DND-41 (cell line): ENCODE data around the gene C2orf69.

Source experiments
- ATAC-seq: fragments of 200-7000 bp; cut with Tn5 transposase; 3 replicates; pipeline ENCODE4 v1.9.1; 2021; ENCODE audit warnings: low read depth; ENCODE audit not compliant: insufficient read depth
- DNase-seq: peaks from one replicate; pipeline ENCODE4 v3.0.0-alpha.2; 2020
- H2AFZ ChIP-seq: 2 replicates; pipeline ENCODE4 v1.6.0; 2012; ENCODE audit warnings: low read depth, low read length
- H3K27ac ChIP-seq: 2 replicates; pipeline ENCODE4 v1.5.1; 2012; ENCODE audit warnings: low read length, inconsistent platforms
- H3K27me3 ChIP-seq: fragments of 200-600 bp; sonication (generic); 2 replicates; pipeline ENCODE4 v1.6.0; 2012; ENCODE audit warnings: low read length, mild to moderate bottlenecking, inconsistent platforms; ENCODE audit not compliant: insufficient read depth, poor library complexity
- H3K36me3 ChIP-seq: 2 replicates; pipeline ENCODE4 v1.5.1; 2012; ENCODE audit warnings: low read length, inconsistent platforms; ENCODE audit not compliant: insufficient read depth
- H3K4me1 ChIP-seq: 2 replicates; pipeline ENCODE4 v1.5.1; 2012; ENCODE audit warnings: mild to moderate bottlenecking, low read length; ENCODE audit not compliant: insufficient read depth
- H3K4me2 ChIP-seq: 2 replicates; pipeline ENCODE4 v1.6.0; 2012; ENCODE audit warnings: mild to moderate bottlenecking, moderate library complexity, low read length, inconsistent platforms; ENCODE audit not compliant: insufficient read depth
- H3K4me3 ChIP-seq, 2 experiments: fragments of 200-600 bp in 1 of 2; shearing (Covaris generic) in 1 of 2; 2 replicates each; pipeline ENCODE4 v1.5.1; 2012 to 2016; ENCODE audit warnings: inconsistent platforms in 2 of 2, low read length in 2 of 2, mild to moderate bottlenecking in 2 of 2, low read depth in 1 of 2, moderate library complexity in 1 of 2
- H3K79me2 ChIP-seq: 2 replicates; pipeline ENCODE4 v1.6.0; 2012; ENCODE audit warnings: low read length, inconsistent platforms; ENCODE audit not compliant: insufficient read depth
- H3K9ac ChIP-seq: 2 replicates; pipeline ENCODE4 v1.6.0; 2012; ENCODE audit warnings: low read depth, mild to moderate bottlenecking, inconsistent platforms, low read length, moderate library complexity
- H3K9me3 ChIP-seq: 2 replicates; pipeline ENCODE4 v1.5.1; 2012; ENCODE audit warnings: low read length, moderate library complexity, mild to moderate bottlenecking, inconsistent platforms; ENCODE audit not compliant: insufficient read depth, severe bottlenecking
- H4K20me1 ChIP-seq: 2 replicates; pipeline ENCODE4 v1.6.0; 2012; ENCODE audit warnings: low read length; ENCODE audit not compliant: insufficient read depth
- EZH2 ChIP-seq: IDR thresholded peaks from 3 replicates; pipeline ENCODE4 v1.6.1; 2012; ENCODE audit warnings: borderline replicate concordance, low read depth, mild to moderate bottlenecking, moderate library complexity, low read length, inconsistent platforms; ENCODE audit not compliant: severe bottlenecking
- TF ChIP-seq, protein P1 (sequence below): IDR thresholded peaks from 2 replicates; pipeline ENCODE4 v1.5.1; 2012; ENCODE audit warnings: borderline replicate concordance, low read length, moderate library complexity, mild to moderate bottlenecking; ENCODE audit not compliant: poor library complexity, severe bottlenecking; ENCODE audit errors: extremely low read depth

The C2orf69 gene

DNA sequence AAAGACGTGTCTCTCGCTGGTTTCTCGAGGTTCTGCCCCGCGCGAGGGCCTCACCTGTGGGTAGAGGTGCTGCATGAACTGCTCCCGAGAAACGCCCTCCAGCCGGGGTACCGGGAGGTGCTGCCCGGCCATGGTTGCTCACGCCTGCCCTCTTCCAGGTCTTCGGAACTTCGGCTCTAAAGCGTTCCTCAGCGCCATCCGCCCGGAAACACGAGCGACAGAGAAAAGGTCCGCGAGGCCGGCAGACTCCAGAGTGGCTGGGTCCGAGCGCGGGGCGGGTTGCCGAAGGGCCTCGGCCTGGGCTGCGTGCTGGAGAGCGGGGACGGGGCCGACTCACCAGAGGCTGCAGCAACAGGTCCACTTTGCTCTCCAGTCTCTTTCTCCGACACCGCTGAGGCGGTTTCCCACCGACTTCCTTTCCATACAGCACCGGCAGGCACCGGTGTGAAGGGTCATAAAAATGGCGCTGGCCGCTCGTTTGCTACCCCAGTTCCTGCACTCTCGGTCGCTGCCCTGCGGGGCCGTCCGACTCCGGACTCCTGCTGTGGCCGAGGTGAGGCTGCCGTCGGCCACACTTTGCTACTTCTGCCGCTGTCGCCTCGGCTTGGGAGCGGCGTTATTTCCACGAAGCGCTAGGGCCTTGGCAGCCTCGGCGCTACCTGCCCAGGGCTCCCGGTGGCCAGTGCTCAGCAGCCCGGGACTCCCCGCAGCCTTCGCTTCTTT lies 44.4 kb downstream of the C2orf69 start, which contains the start of the genes MAIP1 and TYW5:
Gene MAIP1 (plus strand): TSS at position 244 of the 723 bp plus-strand sequence. CDS start 217 bp downstream, at position 461.
Gene TYW5 (minus strand): TSS at position 153 of the 723 bp plus-strand sequence. CDS start 21 bp downstream, at position 132.
- ATAC-seq (peak; percentile 88), DNase-seq (peak; percentile 80)
- H3K27me3 ChIP-seq: no peaks in the 10 kb centered on the region
- H4K20me1 ChIP-seq: peaks cover 16% of the 10 kb centered on the region; the same call in 1 of the 2 replicates
- peaks cover 42% of the 10 kb centered on the region for H3K36me3 ChIP-seq
- H3K4me3 ChIP-seq: peak within 1 kb of the TSS; percentile 99 to 100
- H3K27ac ChIP-seq: peak within 1 kb of the TSS; percentile 94
- peaks cover 53% of the 10 kb centered on the region for H3K4me1 ChIP-seq
- peak within 1 kb of the TSS; percentile 77 for H3K4me2 ChIP-seq
- no peaks in the 10 kb centered on the region for H3K9me3 ChIP-seq
- peaks cover 85% of the 10 kb centered on the region for H3K79me2 ChIP-seq
- TF ChIP-seq EZH2: no peak
- TF ChIP-seq, protein P1, sequence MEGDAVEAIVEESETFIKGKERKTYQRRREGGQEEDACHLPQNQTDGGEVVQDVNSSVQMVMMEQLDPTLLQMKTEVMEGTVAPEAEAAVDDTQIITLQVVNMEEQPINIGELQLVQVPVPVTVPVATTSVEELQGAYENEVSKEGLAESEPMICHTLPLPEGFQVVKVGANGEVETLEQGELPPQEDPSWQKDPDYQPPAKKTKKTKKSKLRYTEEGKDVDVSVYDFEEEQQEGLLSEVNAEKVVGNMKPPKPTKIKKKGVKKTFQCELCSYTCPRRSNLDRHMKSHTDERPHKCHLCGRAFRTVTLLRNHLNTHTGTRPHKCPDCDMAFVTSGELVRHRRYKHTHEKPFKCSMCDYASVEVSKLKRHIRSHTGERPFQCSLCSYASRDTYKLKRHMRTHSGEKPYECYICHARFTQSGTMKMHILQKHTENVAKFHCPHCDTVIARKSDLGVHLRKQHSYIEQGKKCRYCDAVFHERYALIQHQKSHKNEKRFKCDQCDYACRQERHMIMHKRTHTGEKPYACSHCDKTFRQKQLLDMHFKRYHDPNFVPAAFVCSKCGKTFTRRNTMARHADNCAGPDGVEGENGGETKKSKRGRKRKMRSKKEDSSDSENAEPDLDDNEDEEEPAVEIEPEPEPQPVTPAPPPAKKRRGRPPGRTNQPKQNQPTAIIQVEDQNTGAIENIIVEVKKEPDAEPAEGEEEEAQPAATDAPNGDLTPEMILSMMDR: peak; percentile 27
- H3K9ac ChIP-seq: peak within 1 kb of the TSS; percentile 92
- peak within 1 kb of the TSS; percentile 95 for H2AFZ ChIP-seq

DNA sequence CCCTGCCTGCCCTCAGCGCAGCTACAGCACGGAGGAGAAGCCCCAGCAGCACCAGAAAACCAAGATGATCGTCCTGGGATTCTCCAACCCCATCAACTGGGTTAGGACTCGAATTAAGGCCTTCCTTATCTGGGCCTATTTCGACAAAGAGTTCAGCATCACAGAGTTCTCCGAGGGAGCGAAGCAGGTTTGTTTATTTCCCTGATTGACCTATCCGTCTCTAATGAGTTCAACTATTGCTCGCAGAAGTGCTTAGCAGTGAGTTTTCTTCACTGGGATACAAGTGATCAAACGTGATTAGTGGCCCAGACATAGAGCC lies 44.9 kb downstream of the C2orf69 start:
- H3K4me2 ChIP-seq: peak overlapping the region; percentile 77
- H3K9ac ChIP-seq: peak overlapping the region; percentile 92
- peaks cover 51% of the 10 kb centered on the region for H3K4me1 ChIP-seq
- peaks cover 16% of the 10 kb centered on the region; the same call in 1 of the 2 replicates for H4K20me1 ChIP-seq
- no peak for TF ChIP-seq EZH2
- H3K36me3 ChIP-seq: peaks cover 43% of the 10 kb centered on the region
- DNase-seq: no peak
- H3K79me2 ChIP-seq: peaks cover 80% of the 10 kb centered on the region
- ATAC-seq: no peak
- no peaks in the 10 kb centered on the region for H3K27me3 ChIP-seq
- peak overlapping the region; percentile 99 to 100 for H3K4me3 ChIP-seq
- H3K9me3 ChIP-seq: no peaks in the 10 kb centered on the region
- H3K27ac ChIP-seq: peak overlapping the region; percentile 94
- H2AFZ ChIP-seq: peak overlapping the region; percentile 95

DNA sequence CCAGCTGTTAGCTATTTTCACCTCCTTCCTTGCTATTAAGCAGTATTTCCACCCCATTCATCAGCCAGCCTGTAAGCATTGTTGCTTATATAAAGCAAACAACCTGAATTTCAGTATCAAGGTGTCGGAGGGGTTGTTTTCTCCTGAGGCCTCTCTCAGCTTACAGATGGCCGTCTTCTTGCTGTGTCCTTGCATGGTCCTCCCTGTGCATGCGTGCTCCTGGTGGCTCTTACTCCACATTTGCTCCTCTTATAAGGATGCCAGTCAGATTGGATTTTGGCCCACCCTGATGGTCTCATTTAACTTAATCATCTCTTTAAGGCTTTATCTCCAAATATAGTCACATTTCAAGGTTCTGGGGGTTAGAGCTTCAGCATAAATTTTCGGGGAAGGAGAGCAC lies 46.9 kb downstream of the C2orf69 start:
- DNase-seq (no peak), ATAC-seq (no peak)
- peak overlapping the region; percentile 77 for H3K4me2 ChIP-seq
- no peaks in the 10 kb centered on the region for H3K9me3 ChIP-seq
- peak overlapping the region in 1 of 2 experiments; percentile 99; a peak in 1 of 4 replicates for H3K4me3 ChIP-seq
- H4K20me1 ChIP-seq: peaks cover 16% of the 10 kb centered on the region; the same call in 1 of the 2 replicates
- H3K9ac ChIP-seq: no peak overlapping the region
- peaks cover 43% of the 10 kb centered on the region for H3K4me1 ChIP-seq
- no peak overlapping the region for H2AFZ ChIP-seq
- TF ChIP-seq, protein P1: no peak
- no peak for TF ChIP-seq EZH2
- H3K27ac ChIP-seq: no peak overlapping the region
- H3K36me3 ChIP-seq: peaks cover 57% of the 10 kb centered on the region
- H3K79me2 ChIP-seq: peaks cover 63% of the 10 kb centered on the region
- no peaks in the 10 kb centered on the region for H3K27me3 ChIP-seq

DNA sequence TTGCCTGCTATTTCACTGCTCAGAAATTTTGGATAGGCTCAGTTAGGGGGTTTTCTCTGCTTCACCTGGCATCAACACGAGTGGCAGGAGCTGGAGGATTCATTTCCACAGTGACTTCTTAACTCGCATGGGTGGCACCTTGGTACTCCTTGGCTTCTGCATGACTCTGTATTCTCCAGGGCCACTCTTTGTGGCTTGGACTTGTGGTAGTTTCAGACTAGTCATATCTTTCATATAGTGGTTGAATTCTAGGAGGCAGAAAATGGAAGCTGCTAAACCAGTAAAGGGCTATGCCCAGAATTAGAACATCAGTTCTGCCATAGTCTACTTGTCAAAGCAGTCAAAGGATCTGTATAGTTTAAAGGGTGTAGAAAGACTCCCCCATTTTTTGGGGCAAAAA lies 51.1 kb downstream of the C2orf69 start:
- no peak for DNase-seq
- Histone ChIP-seq H3K9me3 (no peaks in the 10 kb centered on the region), H3K27me3 (no peaks in the 10 kb centered on the region), H3K36me3 (peaks cover 85% of the 10 kb centered on the region), H3K79me2 (peaks cover 21% of the 10 kb centered on the region), H3K4me2 (no peak overlapping the region), H3K27ac (no peak overlapping the region), H3K9ac (no peak overlapping the region), H3K4me1 (peaks cover 18% of the 10 kb centered on the region), H3K4me3 (no peak overlapping the region), H4K20me1 (peaks cover 9% of the 10 kb centered on the region; the same call in 1 of the 2 replicates), H2AFZ (no peak overlapping the region)
- TF ChIP-seq, protein P1: no peak
- no peak for TF ChIP-seq EZH2
- no peak for ATAC-seq
